ENCODE results near the gene HOXB6.
A peak's percentile ranks its signal among the peaks of the same experiment; 100 is the strongest.

The HOXB6 gene

GRCh38 chr17:48636177-48637018, 31.6 kb upstream of the HOXB6 start:
- peak; percentile 66 to 78 (median 75) for DNase-seq (ENCODE audit: low read depth in 2 of 3, low spot score in 1 of 3)

DNA sequence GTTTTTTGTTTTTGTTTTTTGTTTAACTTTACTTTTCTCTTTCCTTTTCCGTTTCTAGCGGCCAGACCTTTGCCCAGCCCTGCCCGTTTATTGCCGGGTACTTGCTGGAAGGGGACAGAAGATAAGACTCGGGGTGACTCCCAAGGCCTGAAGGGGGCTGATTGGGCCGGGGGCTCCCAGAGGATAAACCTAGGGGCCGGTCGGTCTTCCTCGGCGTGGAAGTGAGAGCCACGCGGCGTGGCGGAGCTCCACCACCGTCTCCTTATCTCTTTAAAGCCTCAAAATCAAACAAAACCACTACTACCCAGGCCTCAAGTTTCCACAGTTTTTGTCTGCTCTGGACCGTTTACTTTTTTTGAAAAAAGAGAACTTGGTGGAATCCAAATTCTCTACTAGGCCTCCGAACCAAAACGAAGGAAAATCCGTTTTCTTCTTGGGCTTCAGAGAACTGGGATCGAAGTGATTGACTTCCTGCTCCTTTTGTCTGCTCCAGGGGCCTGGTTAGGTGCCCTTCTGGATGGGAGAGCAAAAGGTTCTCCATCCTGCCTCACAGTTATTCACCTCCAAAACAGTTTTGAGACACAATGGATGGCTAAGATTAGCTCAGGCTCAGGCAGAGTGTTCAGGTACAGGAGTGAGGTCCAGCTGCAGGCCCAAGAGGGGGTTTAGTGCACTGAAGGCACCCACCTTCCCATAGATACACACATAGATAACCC, 29.9 kb upstream of the HOXB6 start:
- DNase-seq (ENCODE audit: low read depth in 2 of 3, low spot score in 1 of 3) = no peak

DNA sequence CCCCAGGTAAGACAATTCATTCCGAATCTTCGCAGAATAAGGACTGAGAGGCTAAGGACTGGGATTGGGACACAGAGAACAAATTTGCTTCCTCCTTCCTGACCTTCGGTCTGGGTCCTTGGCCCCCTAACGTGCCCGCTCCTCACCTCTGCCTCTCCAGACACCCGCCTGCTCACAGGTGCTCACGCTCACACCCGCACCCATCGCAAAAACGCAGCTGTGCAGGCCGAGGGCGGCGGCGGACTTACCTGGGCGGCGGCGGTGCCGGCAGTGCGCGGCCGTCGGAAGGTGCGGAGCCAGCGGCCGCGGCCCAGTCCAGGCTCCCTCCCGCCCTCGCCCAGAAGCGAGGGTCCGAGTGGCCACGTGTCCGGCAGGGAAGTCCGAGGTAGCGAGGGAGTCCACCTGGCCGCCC, 28.5 kb upstream of the HOXB6 start:
- DNase-seq (ENCODE audit: low read depth in 2 of 3, low spot score in 1 of 3) = no peak

GRCh38 chr17:48632579-48633265, 27.9 kb upstream of the HOXB6 start:
- no peak for DNase-seq (ENCODE audit: low read depth in 2 of 3, low spot score in 1 of 3)

GRCh38 chr17:48631693-48632578, 27.1 kb upstream of the HOXB6 start:
- DNase-seq (ENCODE audit: low read depth in 2 of 3, low spot score in 1 of 3) = no peak

DNA sequence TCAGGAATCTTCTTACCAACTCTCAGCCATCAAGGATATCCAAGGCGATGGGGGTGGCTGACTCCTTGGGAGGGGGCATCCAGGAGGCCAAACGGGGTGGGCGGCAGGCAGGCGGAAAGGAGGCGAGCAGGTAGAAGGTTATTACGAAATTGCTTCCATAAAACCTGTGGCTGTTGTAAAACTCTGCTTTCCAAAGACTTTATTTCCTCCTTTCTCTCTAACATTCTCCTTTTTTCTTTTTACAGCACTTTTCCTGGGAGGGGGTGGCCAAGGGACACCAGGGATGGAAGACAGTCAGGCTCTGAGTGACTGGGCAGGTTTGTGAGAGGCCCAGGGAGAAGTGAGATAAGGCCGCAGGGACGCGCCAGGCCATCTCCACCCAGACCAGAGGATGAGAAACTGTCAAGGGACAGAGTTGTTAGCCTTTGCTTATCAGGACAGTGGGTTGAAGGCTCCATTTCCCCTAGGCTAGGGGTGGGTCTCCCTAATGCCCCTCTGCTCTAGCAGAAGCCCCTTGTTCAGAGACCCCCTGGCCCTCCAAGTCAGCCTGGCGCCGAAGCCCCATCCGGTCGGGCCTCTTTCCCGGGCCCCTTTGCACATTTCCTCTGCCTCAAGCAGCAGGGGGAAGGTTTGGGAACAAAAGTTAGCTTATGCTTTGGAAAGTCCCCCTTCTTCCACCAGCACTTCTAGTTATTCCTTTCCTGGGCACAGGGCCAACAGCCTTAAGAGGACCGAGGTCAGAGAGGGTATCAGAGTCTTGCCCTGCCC, 26.3 kb upstream of the HOXB6 start:
- DNase-seq (ENCODE audit: low read depth in 2 of 3, low spot score in 1 of 3) = no peak

DNA sequence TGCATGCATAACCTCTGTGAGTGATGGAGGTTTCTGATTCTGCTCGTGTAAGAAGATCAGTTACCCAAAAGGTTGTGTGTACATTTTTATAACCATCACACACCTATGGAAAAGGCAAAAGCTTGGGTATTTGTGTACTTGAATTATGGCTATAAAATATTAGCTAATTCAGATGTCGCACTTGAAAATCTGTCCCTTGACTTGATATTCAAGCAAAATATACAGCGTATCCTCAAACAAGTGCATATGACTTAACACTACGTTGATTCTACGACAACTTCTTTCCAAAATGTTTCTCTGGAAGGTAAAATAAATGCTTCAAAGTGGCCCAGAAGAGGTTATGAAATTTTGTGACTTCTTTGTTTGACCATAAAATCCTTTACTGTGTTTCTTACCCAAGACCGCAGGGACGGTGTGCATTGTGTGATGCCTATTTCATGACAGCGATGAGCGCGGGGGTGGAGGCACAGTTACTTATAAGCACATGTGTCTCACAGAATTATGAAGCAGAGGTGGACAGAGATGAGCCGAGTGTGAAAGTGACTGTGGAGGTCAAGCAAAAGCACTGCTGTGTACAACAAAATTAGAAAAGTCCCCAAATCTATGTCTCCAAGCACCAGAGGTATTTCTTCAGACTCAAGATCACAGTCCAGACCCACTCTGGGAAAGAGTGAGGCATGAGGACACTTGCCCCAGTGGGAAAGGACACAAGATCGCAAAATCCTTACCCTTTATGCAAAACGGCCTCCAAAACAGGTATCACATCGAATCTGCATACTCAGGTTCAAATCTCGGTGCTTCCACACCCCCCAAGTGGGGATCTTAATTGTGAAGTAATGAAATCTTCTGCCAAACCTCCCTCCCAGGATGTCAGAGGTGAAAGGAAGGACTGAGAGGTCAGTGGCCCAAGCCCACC, 25.5 kb upstream of the HOXB6 start:
- no peak for DNase-seq (ENCODE audit: low read depth in 2 of 3, low spot score in 1 of 3)

DNA sequence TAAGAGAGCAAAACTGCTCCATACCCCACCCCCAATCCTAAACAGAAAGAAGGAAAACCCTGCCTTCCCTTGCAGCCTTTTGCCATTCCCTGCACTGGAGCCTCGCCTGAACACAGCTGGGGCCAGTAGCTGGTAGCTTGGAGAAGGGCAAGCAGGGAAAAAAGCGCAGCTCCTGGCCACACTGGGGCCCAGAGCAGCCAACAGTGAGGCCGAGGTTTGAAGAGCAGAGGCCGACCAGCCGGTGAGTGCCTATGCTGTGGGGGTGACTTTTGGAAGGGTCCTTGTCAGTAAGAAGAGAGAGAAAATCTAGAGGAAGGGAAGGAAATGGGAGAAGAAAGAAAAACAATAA, 24.6 kb upstream of the HOXB6 start:
- DNase-seq (ENCODE audit: low read depth in 2 of 3, low spot score in 1 of 3) = no peak

- DNase-seq (ENCODE audit: low read depth in 2 of 3, low spot score in 1 of 3) = no peak
Observed at GRCh38 chr17:48628649-48629410, 24.0 kb upstream of the HOXB6 start.

DNA sequence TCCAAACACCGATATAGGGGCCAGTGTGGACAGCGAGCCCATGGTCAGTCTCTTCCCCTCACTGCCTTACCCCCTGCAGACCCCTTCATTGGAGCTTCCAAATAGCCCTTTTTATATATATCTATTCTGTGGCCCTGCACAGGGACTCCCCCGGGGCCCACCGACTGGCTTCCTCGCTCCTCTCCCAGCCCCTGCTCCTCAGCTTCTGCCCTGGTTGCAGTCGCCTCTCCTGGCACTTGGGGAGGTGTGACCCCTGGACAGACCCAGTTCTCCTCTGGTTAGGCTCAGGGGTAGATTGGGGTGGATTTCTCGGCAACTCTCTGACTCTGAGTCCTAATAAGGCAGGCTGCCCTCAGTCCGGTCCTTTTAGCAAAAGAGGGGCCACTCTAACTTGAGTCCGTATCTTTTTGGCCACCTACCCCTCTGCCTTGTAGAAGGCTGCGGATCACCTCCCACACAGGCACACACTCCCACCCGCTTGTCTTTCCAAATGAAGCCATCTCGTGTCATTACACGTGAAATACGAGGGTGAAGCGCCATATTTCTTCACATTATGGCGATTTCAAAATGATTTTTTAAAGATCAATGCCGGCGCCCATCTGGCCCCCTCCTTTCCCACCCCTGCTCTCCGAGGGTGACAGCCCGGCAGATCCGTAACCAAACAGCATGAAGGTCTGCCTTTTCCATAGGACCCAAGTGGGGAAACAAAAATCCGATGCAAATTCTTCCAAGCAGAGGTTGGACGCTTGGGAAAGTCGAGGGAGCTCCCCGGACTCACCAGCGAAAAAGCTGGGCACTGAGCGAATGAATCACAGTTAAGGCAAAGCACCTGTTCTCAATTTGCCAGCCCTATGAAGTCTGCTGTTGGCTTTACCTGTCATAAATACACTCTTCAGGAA, 23.1 kb upstream of the HOXB6 start:
- no peak for DNase-seq (ENCODE audit: low read depth in 2 of 3, low spot score in 1 of 3)

DNA sequence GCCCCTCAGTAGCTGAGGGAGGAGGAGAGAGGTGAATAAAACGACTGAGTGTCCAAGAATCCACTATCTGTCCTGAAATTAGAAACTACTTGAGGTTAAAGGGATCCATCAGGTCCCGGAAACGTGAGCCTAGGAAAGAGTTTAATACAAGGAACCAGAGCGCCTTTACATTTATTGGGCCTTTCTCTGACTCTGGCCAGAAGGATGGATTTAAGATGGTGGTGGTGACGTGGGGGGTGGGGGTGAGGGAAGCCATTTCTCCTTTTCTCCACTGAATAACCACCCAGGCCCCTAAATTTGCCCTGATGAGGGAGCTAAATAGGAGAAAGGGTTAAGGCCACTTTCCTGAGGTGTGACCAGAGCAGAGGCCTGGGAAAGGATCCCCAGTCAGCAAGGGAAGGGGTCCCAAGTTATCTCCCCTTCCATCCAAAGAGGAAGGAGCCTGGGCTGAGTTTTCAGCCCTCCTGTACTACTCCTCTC, 22.4 kb upstream of the HOXB6 start:
- no peak for DNase-seq (ENCODE audit: low read depth in 2 of 3, low spot score in 1 of 3)

DNA sequence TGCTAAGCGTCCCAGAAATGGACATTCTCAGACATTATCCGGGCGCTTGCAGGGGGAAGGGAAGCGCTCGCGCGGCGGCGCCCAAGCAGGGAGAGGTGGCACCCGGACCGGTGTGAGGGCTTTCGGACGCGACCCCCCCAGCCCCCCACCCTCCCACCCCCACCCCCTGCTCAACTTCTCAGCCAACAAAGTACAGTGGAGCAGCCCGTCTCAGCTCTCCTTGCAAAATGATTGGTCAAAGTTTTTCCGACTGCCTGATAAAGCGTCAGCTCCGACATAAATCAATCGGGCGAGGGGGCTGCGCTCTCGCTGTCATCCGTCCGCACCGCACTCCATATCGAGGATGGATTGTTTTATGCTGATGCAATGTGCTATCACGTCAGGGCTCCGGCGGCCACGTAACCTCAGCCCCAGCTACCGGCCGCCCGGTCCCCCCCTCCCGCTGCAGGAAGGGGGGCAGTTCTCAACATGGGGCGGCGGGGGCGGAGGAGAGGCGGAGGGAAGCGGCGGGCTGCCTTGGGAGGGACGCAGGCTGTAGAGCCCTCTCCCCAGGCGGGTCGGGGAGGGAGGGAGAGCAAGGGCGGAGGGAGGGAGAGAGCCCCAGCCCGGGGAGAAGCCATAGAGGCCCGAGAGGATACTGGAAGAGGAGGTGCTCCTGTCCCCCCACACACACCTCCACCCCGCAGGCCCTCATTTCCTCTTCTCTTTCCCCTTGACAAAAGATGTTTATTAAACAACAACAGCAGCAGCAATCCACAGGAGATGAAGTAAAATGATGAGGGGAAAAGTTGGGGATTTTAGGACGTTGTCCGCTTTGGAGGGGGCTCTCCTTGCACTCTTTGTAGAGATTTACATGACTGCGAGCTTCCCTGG, 21.7 kb upstream of the HOXB6 start, which contains the start of gene HOXB9:
Gene HOXB9 (minus strand): TSS at position 114 of the 873 bp plus-strand sequence. CDS start 89 bp downstream, at position 25.
- no peak for DNase-seq (ENCODE audit: low read depth in 2 of 3, low spot score in 1 of 3)

DNA sequence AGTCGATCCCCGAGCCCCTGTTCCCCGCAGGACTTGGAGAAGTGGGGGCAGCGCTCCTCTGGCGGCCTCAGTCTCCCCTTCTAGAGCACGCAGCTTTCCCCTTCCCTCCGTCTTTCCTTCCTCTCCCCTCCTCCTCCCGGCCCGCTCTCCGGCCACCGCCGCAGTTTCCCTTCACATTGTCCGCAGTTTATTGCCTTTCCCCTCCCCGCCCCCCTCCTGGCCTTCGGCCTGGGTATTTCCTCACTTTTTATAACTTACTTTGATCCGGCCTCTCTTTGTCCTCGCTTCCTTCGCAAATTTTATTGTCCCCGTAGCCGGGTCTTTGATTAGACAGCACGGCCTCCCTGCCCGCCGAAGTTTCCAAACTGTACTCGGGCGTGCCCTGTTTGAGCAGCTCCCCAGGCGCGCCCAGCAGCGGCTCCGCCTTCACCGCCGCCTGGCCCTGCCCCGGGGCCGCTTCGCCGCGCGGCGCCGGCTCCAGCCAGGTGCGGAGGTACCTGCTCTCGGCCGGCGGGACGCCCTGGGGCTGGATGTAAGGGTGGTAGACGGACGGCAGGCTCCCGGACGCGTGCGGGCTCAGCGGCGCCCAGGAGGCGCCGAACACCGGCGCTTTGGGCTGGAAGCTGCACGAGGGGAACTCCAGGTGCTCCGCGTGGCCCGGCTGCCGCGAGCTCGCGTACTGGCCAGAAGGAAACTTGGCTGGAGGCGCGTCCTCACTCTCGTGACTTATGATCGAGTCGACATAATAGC, 20.9 kb upstream of the HOXB6 start:
- no peak for DNase-seq (ENCODE audit: low read depth in 2 of 3, low spot score in 1 of 3)

GRCh38 chr17:48624544-48625494, 20.0 kb upstream of the HOXB6 start:
- no peak for DNase-seq (ENCODE audit: low read depth in 2 of 3, low spot score in 1 of 3)
